G401.6 (cell line): ENCODE data around the gene AP3D1.

ENCODE experiments used
- FAIRE-seq: peaks from 2 replicates; lab custom pipeline; 2012; peaks lifted over from hg19 to GRCh38; lab: Jason Lieb, UNC

Gene AP3D1

GRCh38 chr19:2180881-2181632 is 29.7 kb upstream of the AP3D1 start:
- FAIRE-seq, result no peak

- FAIRE-seq, result no peak
These were observed 28.7 kb upstream of the AP3D1 start for GRCh38 chr19:2180114-2180513.

GRCh38 chr19:2179095-2179494 is 27.7 kb upstream of the AP3D1 start:
- no peak for FAIRE-seq

DNA sequence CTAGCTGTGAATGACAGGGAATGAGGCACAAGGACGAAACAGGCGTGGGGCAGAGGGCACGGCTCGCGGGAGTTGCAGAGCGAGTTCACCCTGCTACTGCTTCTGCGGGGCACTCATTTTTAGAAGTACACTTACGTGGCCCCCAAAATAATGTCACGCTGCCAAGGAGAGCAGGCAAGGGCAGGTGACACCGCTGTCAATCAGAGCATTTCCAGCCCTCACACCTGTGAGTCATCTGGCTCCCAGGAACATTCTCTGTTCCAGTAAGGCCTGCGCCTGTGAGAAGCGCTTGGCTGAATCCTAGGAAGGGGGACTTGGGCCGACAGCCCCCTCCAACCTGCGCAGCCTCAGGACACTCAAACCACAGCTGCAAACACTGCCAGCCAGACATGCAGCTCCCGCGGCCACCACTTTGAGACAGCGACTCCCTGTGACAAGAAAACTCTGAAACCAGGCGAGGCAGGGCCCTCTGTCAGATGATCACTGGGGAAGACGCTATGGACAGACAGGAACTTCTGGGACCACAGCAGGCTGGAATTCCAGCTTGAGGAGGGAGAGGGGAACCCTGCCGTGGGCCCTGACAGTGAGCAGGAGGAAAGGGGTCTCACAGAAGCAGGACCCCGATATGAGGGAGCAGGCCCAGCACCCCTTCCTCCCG is 25.1 kb upstream of the AP3D1 start:
- FAIRE-seq, result no peak

DNA sequence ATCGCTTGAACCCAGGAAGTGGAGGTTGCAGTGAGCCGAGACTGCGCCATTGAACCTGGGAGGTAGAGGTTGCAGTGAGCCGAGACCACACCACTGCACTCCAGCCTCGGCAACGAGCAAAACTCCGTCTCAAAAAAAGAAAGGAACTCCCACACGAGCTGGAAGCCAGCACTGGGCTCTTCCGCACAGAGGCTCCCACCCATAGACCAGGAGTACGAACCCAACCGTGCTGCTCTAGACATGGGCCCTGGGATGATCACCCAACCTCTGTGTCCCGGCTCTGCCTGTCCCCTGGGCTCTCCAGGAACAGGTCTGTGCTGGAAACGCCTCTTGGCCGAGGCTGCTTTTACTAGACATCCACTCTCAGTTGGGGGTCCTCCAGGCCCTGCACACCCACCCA is 24.4 kb upstream of the AP3D1 start:
- FAIRE-seq, result no peak

DNA sequence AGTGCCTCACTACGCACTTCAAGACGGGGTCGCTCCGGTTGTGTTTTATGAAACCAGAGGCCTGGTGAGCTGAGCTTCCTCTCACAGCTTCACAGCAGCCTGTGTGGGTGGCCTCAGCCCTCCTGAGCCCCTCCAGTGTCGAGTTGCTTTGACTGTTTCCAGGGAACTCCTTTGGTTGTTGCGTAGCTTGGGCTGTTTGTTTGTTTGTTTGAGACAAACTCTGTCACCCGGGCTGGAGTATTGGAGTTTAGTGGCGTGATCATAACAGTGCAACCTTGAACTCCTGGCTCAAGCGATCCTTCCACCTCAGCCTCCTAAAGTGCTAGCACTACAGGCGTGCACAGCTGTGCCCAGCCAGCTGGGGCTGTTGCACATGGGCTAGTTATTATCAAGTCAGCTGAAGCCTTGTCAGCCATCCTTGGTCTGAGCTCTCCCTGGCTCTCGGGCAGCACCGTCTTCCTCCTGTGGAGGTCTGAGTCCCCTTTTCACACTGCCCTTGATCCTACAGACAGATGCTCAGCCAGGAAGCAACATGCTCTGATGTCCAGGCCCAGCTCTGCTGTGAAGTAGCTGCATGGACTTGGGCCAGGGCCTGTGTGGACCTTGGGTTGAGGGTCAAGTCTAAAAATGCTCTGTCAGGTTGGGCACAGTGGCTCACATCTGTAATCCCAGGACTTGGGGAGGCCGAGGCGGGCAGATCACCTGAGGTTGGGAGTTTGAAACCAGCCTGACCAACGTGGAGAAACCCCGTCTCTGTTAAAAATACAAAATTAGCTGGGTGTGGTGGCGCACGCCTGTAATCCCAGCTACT is 22.6 kb upstream of the AP3D1 start:
- no peak for FAIRE-seq

GRCh38 chr19:2173388-2173766 is 22.0 kb upstream of the AP3D1 start:
- no peak for FAIRE-seq

DNA sequence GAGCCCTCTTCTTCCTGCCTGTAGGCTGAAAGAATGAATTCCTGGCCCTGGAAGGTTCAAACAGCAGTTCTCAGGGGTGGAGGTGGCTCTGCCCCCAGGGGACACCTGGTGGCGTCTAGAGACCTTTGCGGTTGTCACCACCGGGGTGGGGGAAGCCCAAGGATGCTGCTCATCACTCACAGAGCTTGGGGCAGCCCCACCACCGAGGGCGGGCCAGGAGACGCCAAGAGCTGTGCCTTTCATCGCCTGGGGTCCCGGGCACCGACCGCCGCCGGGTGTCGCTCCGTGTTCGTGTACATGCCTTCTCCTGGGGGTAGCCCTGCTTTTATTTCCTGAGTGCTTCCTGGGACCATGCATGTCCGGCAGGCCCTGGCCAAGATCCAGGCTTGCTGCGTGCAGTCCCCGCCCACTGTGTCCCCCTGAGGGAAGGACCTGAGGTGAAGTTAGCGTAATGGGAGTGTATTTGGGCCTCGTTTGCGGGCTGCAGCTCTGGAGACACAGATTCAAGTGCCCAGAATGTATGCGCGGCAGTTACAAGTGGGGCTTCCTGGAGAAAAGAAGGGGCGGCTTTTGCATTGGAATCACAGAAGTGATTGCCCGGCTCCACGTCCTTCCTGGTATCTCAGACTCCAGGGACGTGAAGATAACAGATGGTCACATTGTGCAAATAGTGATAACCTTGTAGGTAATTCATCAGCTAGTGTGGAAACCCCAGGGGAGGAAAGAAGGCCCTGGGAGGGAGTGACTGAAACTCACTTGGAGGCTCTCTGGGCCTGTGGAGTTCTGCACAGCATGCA is 20.2 kb upstream of the AP3D1 start:
- FAIRE-seq, result no peak

- FAIRE-seq, result no peak
These were observed 19.6 kb upstream of the AP3D1 start for GRCh38 chr19:2170987-2171348.

DNA sequence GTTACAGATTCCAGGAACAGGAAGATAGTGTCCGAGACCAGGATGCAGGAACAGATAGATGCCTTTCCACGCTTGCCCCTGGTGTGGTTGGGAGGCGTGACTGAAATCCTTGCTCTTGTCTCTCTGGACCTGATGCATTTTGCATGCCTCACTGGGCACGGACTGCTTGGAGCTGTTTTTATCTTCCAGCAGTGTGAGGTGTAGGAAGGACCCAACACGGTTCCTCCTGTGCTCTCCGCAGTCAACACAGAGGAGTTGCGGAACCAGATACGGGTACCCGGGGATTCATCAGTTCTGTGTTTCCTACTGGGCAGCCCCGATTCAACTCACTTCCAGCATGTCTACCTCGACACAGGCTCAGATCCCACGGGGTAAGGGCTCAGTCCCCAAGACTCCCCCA is 18.9 kb upstream of the AP3D1 start:
- FAIRE-seq, result no peak

GRCh38 chr19:2168619-2169424 is 17.5 kb upstream of the AP3D1 start:
- FAIRE-seq, result peak; percentile 99

- no peak for FAIRE-seq
These were observed 16.7 kb upstream of the AP3D1 start for GRCh38 chr19:2167896-2168618.

GRCh38 chr19:2166741-2167738 is 15.7 kb upstream of the AP3D1 start:
- no peak for FAIRE-seq

DNA sequence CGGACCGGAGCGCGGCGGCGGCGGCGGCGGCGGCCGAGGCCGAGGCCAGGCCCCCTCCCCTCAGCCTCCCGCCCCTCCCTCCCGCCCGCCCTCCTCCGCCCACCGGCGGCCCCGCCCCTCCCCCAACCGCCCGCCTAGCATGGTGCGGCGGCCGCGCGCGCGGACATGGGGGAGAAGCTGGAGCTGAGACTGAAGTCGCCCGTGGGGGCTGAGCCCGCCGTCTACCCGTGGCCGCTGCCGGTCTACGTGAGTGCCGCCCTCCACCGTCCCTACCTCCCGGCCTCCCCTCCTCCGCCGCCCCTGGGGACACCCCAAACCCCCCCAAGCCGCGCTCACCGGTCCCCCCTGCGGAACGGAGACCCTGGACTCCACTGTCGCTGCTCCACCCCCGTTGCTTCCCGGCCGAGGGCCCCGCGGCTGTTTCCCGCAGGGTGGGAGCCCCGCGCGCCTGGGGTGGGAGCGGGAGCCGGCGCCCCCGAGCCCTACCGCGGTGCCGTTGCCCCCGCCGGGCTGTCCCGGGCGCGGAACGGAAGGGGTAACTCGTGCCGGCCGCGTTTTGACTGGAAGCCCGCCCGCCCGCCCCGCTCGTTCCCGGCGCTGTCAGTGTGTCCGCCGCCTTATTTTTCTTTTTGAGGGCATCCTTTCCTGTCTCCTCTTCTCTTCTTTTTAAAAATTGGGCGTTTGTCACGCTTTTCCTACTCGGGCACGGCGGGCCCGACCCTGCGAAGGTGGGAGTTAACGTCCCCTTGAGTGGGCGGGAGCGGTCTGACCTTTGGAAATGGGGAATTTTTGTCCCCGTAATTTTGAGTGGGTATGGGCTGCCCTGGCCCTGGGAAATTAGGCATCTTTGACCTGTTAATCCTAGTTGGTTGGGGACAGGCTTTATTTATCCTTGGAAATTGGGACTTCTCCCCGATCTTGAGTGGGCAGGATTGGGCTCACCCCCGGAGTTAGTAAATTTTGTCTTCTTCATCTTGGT is 12.9 kb upstream of the AP3D1 start:
- FAIRE-seq, result no peak

GRCh38 chr19:2160379-2160778 is 9.0 kb upstream of the AP3D1 start:
- no peak for FAIRE-seq

DNA sequence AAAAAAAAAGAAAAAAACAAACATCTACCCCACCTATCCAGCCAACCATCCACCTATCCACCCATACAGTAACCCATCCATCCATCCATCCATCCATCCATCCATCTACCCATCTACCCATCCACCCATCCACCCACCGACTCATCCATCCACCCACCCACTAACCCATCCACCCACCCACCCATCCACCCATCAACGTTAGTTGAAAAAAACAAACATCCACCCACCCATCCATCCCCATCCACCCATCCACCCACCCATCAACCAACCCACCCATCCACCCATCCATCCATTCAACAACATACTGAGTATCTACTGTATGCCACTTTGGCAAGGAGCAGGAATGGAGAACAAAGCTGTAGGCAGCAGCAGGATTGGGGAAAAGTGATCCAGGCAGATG is 6.1 kb upstream of the AP3D1 start:
- no peak for FAIRE-seq

GRCh38 chr19:2154587-2155075 is 3.3 kb upstream of the AP3D1 start:
- no peak for FAIRE-seq

DNA sequence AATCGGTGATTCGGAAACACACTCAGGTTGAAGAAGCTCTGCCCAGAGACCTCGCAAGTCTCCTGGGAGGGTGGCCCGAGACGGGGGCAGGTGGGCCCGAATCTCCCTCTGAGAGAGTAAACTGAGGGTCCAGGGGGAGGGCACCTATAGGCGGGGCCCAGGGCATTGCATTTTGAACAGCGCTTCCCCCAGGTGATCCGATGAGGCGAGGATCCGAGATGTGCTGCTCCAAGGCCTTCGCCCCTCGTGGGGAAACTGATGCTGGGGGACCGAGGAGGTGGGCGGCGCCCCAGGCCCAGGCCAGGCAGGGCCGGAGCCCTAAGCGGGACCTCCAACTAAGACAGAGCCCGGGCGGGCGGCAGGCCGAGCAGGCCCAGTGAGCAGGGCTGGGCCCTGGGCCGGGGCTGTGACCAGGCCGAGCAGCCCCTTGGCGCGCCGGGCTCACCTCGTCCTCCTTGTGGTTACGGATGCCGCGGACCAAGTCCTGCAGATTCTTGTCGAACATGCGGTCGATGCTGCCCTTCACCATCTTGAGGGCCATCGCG is 500 bp downstream of the AP3D1 start:
- no peak for FAIRE-seq
